ENCODE results near the gene STK31. TPM values are rescaled to one million over a fixed set of nuclear protein-coding genes. Genes with fewer than 3 reads are reported as not detected.
"Not testable (repeated sequence)": the region's sequence is repeated elsewhere in the genome, so short reads cannot be mapped to it uniquely, and the experiment has no call there.

STK31 gene
- total and polyA plus RNA-seq, 10 of the 15 experiments (the other 5 are each of a cell fraction or from before 2014, with no cell fraction given): 0.08 to 0.49 (median 0.17) TPM; not detected in 1

DNA sequence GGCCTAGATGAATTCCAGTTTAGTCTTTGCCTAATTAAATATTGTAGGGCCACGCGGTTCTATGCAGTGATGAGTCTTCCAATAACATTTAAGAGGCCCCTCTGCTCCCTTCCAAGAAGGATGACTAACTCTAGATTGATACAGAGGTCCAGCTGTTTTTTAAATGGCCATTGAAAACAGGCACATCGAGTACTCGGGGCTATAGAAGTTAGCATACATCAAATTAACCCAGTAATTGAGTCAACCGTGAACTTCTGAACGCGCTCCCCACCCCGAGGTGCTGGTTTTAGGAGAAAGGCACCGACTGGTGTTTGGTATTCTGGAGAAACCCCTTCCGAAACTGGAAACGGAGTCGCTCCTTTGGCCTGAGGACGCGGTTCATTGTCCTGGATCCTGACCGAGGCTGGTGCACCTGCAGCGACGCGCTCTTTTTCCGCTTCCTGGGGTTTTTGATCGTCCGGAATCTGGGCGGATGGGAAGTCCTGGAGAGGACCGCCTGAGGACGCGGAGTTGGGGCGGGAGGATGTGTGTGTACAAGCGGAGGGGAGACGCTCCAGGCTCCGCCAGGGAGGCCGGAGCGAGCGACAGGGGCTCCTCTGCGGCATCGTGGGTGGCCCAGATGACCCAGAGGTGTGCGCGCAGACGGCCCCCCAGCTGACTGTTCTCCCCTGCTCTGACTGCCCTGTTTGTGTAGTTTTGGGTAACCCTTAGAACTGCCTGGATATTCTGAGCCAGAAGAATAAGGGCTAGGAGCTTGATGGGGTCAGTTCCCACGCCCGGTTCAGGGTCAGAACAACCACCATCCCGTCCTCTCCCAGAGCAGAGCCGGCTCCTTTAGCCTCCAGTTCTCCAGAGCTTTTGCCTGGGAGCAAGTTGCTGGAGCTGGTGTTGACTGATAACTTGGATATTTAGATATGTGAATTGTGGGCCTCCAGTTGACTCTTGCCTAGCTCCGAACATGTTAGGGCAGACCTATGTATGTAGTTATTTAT lies 29.3 kb upstream of the STK31 start (continued):
- TF ChIP-seq PAX8 (IDR thresholded peaks at IDR 0.05) (no peak), SP1 (IDR thresholded peaks at IDR 0.05; ENCODE audit: low read depth, low read length) (peak; percentile 78), SUZ12 (IDR thresholded peaks at IDR 0.05; ENCODE audit: unreplicated experiment) (no peak), CEBPB (IDR thresholded peaks at IDR 0.05; ENCODE audit: borderline replicate concordance in 1 of 2, low read depth in 2 of 2, low read length in 2 of 2) (no peak), RCOR1 (conservative IDR thresholded peaks at IDR 0.05; ENCODE audit: low read depth, low read length) (no peak), SKIL (IDR thresholded peaks at IDR 0.05; ENCODE audit: low read depth, poor library complexity, severe bottlenecking) (no peak), NFYB (IDR thresholded peaks at IDR 0.05; ENCODE audit: insufficient read depth, low read depth, low read length) (no peak), RELA (IDR thresholded peaks at IDR 0.05; ENCODE audit: borderline replicate concordance, partially characterized antibody) (no peak), TCF7 (IDR thresholded peaks at IDR 0.05; ENCODE audit: borderline replicate concordance) (no peak), MYC (IDR thresholded peaks at IDR 0.05; ENCODE audit: insufficient read depth, insufficient read length, insufficient replicate concordance, low read length, severe bottlenecking) (no peak)
- TF ChIP-seq, protein P1, sequence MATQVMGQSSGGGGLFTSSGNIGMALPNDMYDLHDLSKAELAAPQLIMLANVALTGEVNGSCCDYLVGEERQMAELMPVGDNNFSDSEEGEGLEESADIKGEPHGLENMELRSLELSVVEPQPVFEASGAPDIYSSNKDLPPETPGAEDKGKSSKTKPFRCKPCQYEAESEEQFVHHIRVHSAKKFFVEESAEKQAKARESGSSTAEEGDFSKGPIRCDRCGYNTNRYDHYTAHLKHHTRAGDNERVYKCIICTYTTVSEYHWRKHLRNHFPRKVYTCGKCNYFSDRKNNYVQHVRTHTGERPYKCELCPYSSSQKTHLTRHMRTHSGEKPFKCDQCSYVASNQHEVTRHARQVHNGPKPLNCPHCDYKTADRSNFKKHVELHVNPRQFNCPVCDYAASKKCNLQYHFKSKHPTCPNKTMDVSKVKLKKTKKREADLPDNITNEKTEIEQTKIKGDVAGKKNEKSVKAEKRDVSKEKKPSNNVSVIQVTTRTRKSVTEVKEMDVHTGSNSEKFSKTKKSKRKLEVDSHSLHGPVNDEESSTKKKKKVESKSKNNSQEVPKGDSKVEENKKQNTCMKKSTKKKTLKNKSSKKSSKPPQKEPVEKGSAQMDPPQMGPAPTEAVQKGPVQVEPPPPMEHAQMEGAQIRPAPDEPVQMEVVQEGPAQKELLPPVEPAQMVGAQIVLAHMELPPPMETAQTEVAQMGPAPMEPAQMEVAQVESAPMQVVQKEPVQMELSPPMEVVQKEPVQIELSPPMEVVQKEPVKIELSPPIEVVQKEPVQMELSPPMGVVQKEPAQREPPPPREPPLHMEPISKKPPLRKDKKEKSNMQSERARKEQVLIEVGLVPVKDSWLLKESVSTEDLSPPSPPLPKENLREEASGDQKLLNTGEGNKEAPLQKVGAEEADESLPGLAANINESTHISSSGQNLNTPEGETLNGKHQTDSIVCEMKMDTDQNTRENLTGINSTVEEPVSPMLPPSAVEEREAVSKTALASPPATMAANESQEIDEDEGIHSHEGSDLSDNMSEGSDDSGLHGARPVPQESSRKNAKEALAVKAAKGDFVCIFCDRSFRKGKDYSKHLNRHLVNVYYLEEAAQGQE (IDR thresholded peaks at IDR 0.05; ENCODE audit: low read depth, low read length): no peak

- BruUV-seq (replicated peaks); H3K4me3 ChIP-seq; in situ Hi-C loops (cut with MboI); H3K36me3 ChIP-seq (ENCODE audit: control insufficient read depth in 2 of 2, insufficient read depth in 2 of 2, low read length in 1 of 2); intact Hi-C loops (cut with micrococcal nuclease; ENCODE audit: unreplicated experiment); H3K4me2 ChIP-seq (ENCODE audit: control insufficient read depth, insufficient read depth); H3K9ac ChIP-seq (ENCODE audit: control insufficient read depth, insufficient read depth, low read length); H3K27ac ChIP-seq (ENCODE audit: control insufficient read depth, insufficient read depth); ATAC-seq; DNase-seq (ENCODE audit: low read depth, low spot score); H4K20me1 ChIP-seq (ENCODE audit: control insufficient read depth, insufficient read depth); FAIRE-seq; H2AFZ ChIP-seq (ENCODE audit: control insufficient read depth, low read depth, low read length); H3K9me3 ChIP-seq (replicated peaks; ENCODE audit: control insufficient read depth, insufficient read depth, low read length); H3K27me3 ChIP-seq (replicated peaks in 1 of 2; ENCODE audit: control insufficient read depth in 2 of 2, insufficient read depth in 2 of 2, low read length in 1 of 2); H3K4me1 ChIP-seq (ENCODE audit: control insufficient read depth, insufficient read depth, low read length): not testable (repeated sequence)
- CTCF ChIA-PET: interaction anchor here (0.7 to 11.3 kb wide), 8 partner anchors 12 to 1065 kb away, joined by 3 to 123 read pairs (median 5); no protein-coding TSS in a partner anchor
- POLR2A ChIA-PET: interaction anchor here (0.5 to 1.1 kb wide), 3 partner anchors 85 to 242 kb away, joined by 3 to 5 read pairs (median 4); partner anchors contain the start of gene CCDC126
- SMC1A ChIA-PET (ENCODE audit: uncharacterized antibody, unreplicated experiment): interaction anchor here (0.9 to 2.9 kb wide), 7 partner anchors 9 to 84 kb away, joined by 4 to 16 read pairs (median 6); no protein-coding TSS in a partner anchor
- H3K79me2 ChIP-seq (ENCODE audit: control insufficient read depth, insufficient read depth, low read length): peaks cover 11% of the 10 kb centered on the region
- RAD21 ChIA-PET (ENCODE audit: unreplicated experiment): interaction anchor here (0.7 to 2.0 kb wide), 4 partner anchors 13 to 113 kb away, joined by 3 to 11 read pairs (median 5); no protein-coding TSS in a partner anchor
- WGBS (ENCODE audit: insufficient coverage, insufficient replicate concordance, low lambda C conversion rate, missing lambda C conversion rate): 83% methylated on average over 6 of the region's 6 CpGs
Observed at GRCh38 chr7:23684041-23684440, 26.0 kb upstream of the STK31 start.

Measured in GM12878 (cell line).